Loucy (cell line): ENCODE results near the gene XNDC1N.

Source experiments
- H2AFZ ChIP-seq: fragments of 200-600 bp; sonication (generic); 2 replicates; pipeline ENCODE4 v1.6.0; 2016; ENCODE audit warnings: antibody characterized with exemption, mild to moderate bottlenecking, low read length, moderate library complexity
- H3F3A ChIP-seq: fragments of 200-600 bp; 2 replicates; pipeline ENCODE4 v1.6.0; 2016; ENCODE audit warnings: antibody characterized with exemption, low read depth, mild to moderate bottlenecking
- H3K27me3 ChIP-seq: fragments of 200-600 bp; sonication (generic); 2 replicates; pipeline ENCODE4 v1.6.1; 2014; ENCODE audit warnings: low read length, mild to moderate bottlenecking; ENCODE audit not compliant: insufficient read depth, poor library complexity, severe bottlenecking
- H3K36me3 ChIP-seq: fragments of 200-600 bp; sonication (generic); 2 replicates; pipeline ENCODE4 v1.6.1; 2016; ENCODE audit warnings: low read length; ENCODE audit not compliant: insufficient read depth
- H3K4me1 ChIP-seq: fragments of 200-600 bp; sonication (generic); 2 replicates; pipeline ENCODE4 v1.5.1; 2014; ENCODE audit warnings: low read length, mild to moderate bottlenecking; ENCODE audit not compliant: insufficient read depth, poor library complexity, severe bottlenecking
- H3K4me2 ChIP-seq: fragments of 200-600 bp; sonication (generic); 2 replicates; pipeline ENCODE4 v1.6.0; 2014; ENCODE audit warnings: antibody characterized with exemption, low read length, low read depth, mild to moderate bottlenecking; ENCODE audit not compliant: poor library complexity, severe bottlenecking
- H3K4me3 ChIP-seq: fragments of 200-600 bp; sonication (generic); 2 replicates; pipeline ENCODE4 v1.5.1; 2014; ENCODE audit warnings: low read length, mild to moderate bottlenecking, mixed read lengths; ENCODE audit not compliant: poor library complexity, severe bottlenecking
- H3K79me2 ChIP-seq: fragments of 200-600 bp; sonication (generic); 2 replicates; pipeline ENCODE4 v1.6.1; 2014; ENCODE audit warnings: low read length; ENCODE audit not compliant: insufficient read depth
- H3K9ac ChIP-seq: fragments of 200-600 bp; sonication (generic); 2 replicates; pipeline ENCODE4 v1.6.0; 2014; ENCODE audit warnings: mild to moderate bottlenecking, low read depth, low read length, moderate library complexity; ENCODE audit not compliant: poor library complexity, severe bottlenecking
- H3K9me2 ChIP-seq: fragments of 200-600 bp; sonication (generic); replicated peaks from 2 replicates; pipeline ENCODE4 v1.6.1; 2016; ENCODE audit warnings: low read depth, low read length, mixed read lengths
- H3K9me3 ChIP-seq: fragments of 200-600 bp; sonication (generic); 2 replicates; pipeline ENCODE4 v1.6.1; 2014; ENCODE audit warnings: mild to moderate bottlenecking, antibody characterized with exemption, low read length, low read depth; ENCODE audit not compliant: insufficient read depth
- H4K20me1 ChIP-seq: fragments of 200-600 bp; sonication (generic); 2 replicates; pipeline ENCODE4 v1.6.0; 2014; ENCODE audit warnings: antibody characterized with exemption, low read length, mild to moderate bottlenecking; ENCODE audit not compliant: insufficient read depth, poor library complexity, severe bottlenecking
- CTCF ChIP-seq: fragments of 200-600 bp; sonication (generic); conservative IDR thresholded peaks from 2 replicates; pipeline ENCODE4 v1.5.1; 2014; ENCODE audit warnings: mild to moderate bottlenecking, antibody characterized with exemption, low read length
- EZH2phosphoT487 ChIP-seq: fragments of 200-600 bp; IDR thresholded peaks from 2 replicates; pipeline ENCODE4 v1.6.1; 2018; ENCODE audit warnings: antibody characterized with exemption, mild to moderate bottlenecking, moderate library complexity, borderline replicate concordance

XNDC1N gene

GRCh38 chr11:71937826-71938225 lies 9.4 kb upstream of the XNDC1N start:
- Histone ChIP-seq H3K9me2 (no peaks in the 10 kb centered on the region), H3K79me2 (peaks cover 70% of the 10 kb centered on the region), H3K9me3 (no peaks in the 10 kb centered on the region), H3K27me3 (no peaks in the 10 kb centered on the region), H3K4me1 (peaks cover 14% of the 10 kb centered on the region), H3K4me3 (no peak overlapping the region), H3K4me2 (no peak overlapping the region), H2AFZ (no peak overlapping the region), H3K9ac (no peak overlapping the region), H3F3A (no peaks in the 10 kb centered on the region), H4K20me1 (peaks cover 30% of the 10 kb centered on the region), H3K36me3 (peaks cover 3% of the 10 kb centered on the region; the same call in 1 of the 2 replicates)
- TF ChIP-seq EZH2phosphoT487 (no peak), CTCF (no peak)

GRCh38 chr11:71936825-71937224 lies 8.4 kb upstream of the XNDC1N start:
- no peaks in the 10 kb centered on the region for H3K9me3 ChIP-seq
- H3K79me2 ChIP-seq: peaks cover 74% of the 10 kb centered on the region
- H3K9ac ChIP-seq: no peak overlapping the region
- no peaks in the 10 kb centered on the region for H3K9me2 ChIP-seq
- H3K27me3 ChIP-seq: no peaks in the 10 kb centered on the region
- H2AFZ ChIP-seq: no peak overlapping the region
- H3K4me1 ChIP-seq: peaks cover 20% of the 10 kb centered on the region
- H4K20me1 ChIP-seq: peaks cover 28% of the 10 kb centered on the region
- peaks cover 3% of the 10 kb centered on the region; the same call in 1 of the 2 replicates for H3K36me3 ChIP-seq
- H3K4me2 ChIP-seq: no peak overlapping the region
- H3K4me3 ChIP-seq: no peak overlapping the region
- TF ChIP-seq CTCF: no peak
- no peak for TF ChIP-seq EZH2phosphoT487
- no peaks in the 10 kb centered on the region for H3F3A ChIP-seq

GRCh38 chr11:71935338-71935925 lies 7.0 kb upstream of the XNDC1N start:
- peaks cover 75% of the 10 kb centered on the region for H3K79me2 ChIP-seq
- peaks cover 31% of the 10 kb centered on the region for H3K4me1 ChIP-seq
- TF ChIP-seq CTCF (no peak), EZH2phosphoT487 (no peak)
- peaks cover 3% of the 10 kb centered on the region; the same call in 1 of the 2 replicates for H3K36me3 ChIP-seq
- H3K4me2 ChIP-seq: peak overlapping the region; percentile 13
- H3K9ac ChIP-seq: no peak overlapping the region
- H3K9me2 ChIP-seq: no peaks in the 10 kb centered on the region
- H3K27me3 ChIP-seq: no peaks in the 10 kb centered on the region
- no peaks in the 10 kb centered on the region for H3K9me3 ChIP-seq
- no peak overlapping the region for H3K4me3 ChIP-seq
- H3F3A ChIP-seq: no peaks in the 10 kb centered on the region
- H2AFZ ChIP-seq: no peak overlapping the region
- H4K20me1 ChIP-seq: peaks cover 30% of the 10 kb centered on the region
